GM21381 (cell line): ENCODE measurements around the gene CAPN10.
"Not testable (repeated sequence)": the region's sequence is repeated elsewhere in the genome, so short reads cannot be mapped to it uniquely, and the experiment has no call there.

ENCODE experiments used
- ATAC-seq: cut with Tn5 transposase; IDR thresholded peaks from one replicate; pipeline ENCODE4 v1.9.1; 2021; ENCODE audit warnings: mild to moderate bottlenecking, moderate library complexity; ENCODE audit not compliant: unreplicated experiment

Gene CAPN10

GRCh38 chr2:240601831-240602160 is 15.3 kb downstream of the CAPN10 start:
- ATAC-seq, result no peak

DNA sequence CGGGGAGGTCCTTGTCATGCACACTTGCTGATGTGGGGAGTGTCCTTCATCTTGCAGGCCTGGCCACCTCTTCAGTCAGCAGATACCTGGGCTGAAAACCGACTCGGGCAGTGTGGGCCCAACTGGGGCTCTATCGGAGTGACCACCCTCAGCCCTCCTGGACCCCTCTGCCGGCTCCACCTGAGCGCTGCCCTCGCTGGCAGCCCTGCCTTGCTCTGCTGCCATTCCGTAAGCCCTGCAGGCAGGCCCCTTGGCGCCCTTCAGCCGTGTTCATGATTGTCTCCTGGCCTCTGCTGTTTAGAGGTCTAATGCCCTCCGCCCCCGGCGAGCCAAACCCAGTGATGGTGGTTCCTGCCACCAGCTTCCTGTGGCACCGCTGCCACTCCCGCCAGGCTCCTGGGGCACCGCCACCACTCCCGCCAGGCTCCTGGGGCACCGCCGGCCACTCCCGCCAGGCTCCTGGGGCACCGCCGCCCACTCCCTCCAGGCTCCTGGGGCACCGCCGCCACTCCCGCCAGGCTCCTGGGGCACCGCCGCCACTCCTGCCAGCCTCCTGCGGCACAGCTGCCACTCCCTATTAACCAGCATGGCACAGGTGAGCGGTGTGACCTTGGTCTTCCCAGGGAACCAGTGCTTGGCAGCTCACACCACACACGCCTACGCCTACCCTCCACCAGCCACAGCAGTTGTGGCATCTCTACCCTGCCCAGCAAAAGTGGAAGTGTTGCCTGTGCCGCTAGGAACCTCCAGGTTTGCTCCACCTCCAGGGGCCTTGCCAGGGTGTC is 15.9 kb downstream of the CAPN10 start:
- no peak for ATAC-seq

DNA sequence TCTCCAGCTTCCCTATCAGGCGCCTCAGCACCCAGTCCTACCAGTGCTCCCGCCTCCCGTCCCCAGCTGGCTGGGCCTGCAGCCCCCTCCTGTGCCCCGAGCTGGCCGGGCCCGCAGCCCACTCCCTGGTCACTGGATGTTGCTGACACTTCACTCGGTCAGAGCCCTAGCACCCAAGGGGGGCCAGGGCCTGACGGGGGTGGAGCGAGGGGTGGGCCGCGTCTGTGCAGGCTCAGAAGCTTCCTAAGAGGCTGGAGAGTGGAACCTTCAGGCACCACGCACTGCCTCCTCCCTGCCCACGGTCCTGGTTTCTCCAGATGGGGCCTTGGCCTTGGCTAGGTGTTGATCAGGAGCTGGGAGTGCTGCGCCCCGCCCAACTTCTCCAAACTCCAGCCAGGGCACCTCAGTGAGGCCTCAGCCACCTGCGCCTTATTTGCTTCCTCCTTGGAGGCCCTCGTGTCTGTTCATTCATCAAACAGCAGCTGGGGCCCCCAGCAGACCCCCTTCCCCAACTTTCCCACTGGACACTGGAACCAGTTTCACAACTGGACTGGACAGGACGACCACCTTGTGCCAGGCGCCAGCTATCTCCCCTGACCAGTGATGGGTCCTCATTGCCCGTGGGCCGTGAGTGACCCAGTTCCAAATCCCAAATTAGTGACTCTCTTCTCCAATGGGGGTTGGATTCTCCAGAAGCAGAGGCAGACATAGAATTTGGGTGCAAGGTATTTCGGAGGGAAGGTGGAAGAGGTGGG is 16.7 kb downstream of the CAPN10 start:
- no peak for ATAC-seq

DNA sequence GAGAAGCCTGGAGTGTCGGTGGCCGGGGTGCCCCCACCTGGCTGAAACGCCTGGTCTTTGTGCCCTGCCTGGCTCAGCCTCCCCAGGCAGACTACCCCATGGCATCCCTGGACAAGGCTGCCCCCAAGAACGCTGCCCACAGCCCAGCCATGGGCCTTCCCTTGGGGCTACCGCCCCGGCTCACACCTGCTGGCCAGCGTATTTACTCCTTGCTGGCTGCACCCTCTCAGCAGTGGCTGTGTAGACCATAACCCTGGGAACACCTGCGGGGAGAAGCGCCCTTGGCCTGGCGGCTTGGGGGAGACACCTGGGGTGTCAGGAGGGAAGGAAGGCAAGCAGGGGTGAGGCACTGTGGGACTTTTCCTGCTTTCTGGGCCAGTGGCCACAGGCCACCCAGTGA is 17.3 kb downstream of the CAPN10 start:
- ATAC-seq, result no peak

GRCh38 chr2:240604291-240604938 is 17.9 kb downstream of the CAPN10 start:
- no peak for ATAC-seq

DNA sequence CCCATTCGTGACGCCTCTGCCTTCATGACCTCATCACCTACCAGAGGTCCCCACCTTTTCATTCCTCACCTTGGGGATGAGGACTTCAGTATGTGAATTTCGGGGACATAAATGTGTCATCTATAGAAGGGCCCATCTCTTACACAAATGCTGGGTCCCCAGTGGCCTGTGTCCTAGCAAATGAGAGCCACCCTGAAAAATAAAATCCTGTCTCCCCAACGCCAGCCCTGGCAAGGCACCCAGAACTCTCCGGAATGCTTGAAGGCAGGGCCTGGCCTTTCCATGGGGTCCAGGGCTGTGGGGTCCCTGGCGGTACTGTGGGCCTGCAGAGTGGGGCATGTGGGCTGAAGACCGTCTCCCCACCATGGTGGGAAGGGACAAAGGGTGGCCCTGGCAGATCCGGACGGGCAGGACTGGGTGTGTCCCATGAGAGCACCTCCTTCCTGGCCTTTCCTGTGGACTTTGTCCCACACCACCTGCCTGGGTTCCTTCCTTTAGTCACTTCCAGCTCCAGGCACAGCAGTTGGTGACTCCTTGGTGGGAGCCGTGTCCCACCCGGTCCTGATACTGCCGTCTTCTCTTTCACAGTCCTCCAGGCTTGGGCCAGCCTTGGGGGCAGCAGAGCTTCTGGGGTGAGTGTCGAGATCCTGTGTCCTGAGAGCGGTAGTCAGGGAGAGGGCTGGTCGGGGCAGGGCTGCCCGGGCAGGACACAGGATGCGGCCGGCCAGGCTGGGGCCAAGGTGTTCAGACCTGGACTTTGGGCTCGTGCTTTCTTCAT is 18.6 kb downstream of the CAPN10 start:
- no peak for ATAC-seq

DNA sequence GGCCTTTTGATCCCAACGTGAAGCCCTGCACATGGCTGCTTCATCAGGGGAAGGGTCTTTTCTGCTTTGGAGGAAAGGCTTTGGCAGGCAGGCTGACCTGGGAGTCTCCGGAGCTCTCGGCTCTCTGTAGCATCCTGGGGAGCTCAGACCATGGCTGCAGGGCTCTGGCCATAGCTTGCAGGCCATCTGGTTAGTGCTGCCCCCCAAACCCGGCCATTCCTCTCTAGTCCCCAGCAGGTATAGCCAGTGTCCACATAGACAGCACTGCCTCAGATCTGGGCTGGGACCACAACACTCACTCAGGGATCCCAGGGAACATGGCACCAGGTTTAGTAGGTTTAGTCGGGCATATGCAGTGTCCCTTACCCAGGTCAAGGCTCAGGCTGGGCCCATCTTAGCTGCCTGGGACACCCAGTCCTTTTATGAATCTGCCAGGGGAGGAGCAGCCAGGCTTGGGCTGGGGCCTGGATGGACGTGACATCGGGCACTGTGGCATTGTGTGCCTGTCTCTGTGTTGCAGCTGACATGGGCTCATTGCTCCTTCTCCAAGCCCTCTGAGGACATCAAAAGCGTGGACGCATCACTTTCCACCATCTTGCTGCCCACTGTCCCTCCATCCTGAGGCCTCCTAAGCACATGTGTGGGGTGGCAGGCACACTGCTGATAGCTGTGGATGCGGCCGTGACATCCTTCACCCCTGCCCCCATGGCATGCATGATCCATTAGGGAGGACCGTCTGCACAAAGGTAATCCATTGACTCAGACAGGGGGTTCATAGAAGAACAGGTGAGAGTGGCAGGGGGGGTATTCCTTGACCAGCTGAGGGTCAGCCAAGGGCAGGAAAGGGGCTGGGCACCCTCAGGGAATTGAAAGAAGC is 19.6 kb downstream of the CAPN10 start:
- ATAC-seq, result no peak

- no peak for ATAC-seq
Measured at GRCh38 chr2:240611601-240612210, 25.2 kb downstream of the CAPN10 start.

DNA sequence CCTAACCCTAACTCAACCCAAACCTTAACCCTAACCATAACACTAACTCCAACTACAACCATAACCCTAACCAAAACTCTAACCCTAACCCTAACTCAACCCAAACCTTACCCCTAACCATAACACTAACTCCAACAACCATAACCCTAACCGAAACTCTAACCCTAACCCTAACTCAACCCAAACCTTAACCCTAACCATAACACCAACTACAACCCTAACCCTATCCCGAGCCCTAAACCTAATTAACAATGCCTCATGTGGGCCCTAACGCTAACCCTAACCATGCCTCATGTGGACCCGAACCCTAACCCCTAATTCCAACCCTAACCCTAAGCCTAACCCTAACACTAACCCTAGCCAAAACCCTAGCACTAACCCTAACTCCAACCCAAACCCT is 27.2 kb downstream of the CAPN10 start:
- no peak for ATAC-seq

DNA sequence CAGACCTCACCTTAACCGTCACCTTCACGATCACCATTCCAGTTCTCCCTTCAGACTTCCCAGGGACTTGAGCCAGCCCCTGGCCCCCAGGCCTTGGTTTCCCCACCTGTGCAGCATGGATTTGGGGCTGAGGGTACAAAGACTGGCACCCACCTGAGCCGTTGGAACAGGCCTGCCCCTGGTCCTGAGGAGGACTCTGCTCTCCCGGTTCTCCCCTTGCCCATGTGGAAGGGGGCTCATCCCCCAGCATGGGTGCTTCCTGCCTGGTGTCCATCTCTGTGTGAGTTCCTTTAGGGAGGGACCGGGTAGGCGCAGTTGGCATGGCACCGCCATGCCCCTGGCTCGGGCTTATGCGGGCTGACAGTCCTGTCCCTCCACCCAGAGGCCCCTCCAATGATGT is 27.9 kb downstream of the CAPN10 start:
- ATAC-seq, result no peak

DNA sequence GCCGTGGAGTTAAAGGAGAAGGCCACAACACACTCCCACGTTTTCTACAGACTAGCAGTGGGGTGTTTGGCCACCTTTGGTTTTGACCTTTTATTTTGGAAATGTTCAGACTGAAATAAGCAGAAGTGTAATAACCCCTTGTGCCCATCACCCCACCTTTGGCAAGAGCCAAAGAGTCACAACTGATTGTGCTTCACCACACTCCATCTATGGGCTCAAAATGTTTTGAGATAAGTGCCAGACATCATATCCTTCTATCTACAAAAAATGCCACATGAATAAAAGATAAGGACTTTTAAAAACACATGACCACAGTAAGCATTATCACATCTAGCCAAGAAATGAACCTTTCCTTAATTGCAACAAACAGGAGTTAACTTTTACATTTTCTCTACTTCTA is 28.9 kb downstream of the CAPN10 start:
- no peak for ATAC-seq

GRCh38 chr2:240615820-240616547 is 29.4 kb downstream of the CAPN10 start:
- ATAC-seq, result no peak

DNA sequence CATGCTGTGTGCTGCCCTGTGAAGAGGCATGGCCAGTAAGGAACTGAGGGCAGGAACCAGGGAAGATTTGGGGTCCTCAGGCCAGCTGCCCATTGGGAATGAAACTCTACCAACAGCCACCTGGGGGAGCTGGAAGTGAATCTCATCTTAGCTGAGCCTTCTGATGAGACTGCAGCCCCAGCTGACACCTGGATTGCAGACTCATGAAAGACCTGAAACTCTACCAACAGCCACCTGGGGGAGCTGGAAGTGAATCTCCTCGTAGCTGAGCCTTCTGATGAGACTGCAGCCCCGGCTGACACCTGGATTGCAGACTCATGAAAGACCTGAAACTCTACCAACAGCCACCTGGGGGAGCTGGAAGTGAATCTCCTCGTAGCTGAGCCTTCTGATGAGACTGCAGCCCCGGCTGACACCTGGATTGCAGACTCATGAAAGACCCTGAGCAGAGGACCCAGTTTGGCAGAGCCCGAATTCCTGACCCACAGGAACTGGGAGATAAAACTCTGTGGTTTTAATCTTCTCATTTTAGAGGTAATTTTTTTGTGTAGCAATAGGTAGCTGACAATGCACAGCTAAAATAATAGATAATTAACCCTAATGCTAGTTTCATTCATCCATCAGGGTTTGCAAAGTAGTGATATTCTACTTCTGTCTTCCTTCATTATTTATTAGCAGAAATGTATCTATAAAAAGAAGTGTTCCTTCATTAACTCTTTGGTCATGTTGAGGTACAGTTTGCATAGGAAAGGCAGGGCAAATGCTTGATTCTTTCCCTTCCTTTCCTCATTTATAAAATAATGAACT is 30.5 kb downstream of the CAPN10 start:
- not testable (repeated sequence) for ATAC-seq

DNA sequence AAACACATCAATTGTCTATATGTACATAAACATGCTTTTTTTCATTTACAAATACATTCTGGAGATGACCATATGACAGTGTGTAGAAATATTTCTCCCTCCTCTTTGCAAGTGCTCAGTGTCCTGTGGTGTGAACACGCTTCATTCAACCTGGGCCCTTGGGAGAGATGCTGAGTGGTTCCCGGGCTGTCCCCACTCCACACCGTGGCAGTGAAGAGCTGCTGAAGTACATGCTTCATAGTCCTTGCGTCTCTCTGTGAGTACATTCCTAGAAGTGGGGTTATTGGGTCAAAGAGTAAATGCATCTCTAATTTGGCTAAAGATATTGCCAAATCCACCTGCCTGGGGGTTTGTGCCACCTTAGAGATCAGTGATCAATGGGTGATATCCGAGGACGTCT is 32.2 kb downstream of the CAPN10 start:
- no peak for ATAC-seq

- ATAC-seq, result no peak
Measured at GRCh38 chr2:240619506-240620148, 33.1 kb downstream of the CAPN10 start.

- no peak for ATAC-seq
Measured at GRCh38 chr2:240620149-240620731, 33.7 kb downstream of the CAPN10 start.

DNA sequence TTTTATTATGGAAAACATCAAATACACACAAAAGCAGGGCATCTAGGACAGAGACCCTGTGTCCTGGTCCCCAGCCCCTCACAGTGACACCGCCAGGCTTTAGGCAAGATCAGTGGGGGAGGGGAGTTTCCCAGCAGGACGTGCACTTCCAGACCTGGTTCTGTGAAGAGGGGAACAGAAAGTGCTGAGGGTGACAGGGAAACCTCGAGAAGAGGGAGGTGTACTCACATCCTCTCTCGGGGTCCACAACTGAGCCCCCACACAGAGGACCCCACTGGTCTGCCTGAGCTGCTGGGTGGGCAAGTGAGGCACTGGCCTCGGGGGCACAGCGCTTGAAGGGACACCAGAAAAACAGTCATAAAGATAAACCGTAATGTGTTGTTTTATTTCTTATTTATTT is 34.3 kb downstream of the CAPN10 start:
- no peak for ATAC-seq

- ATAC-seq, result no peak
Measured at GRCh38 chr2:240622060-240622411, 35.5 kb downstream of the CAPN10 start.
